GM19328 (cell line): ENCODE data around the gene CLIP3.
A peak's percentile ranks its signal among the peaks of the same experiment; 100 is the strongest.
"Not testable (repeated sequence)": the region's sequence is repeated elsewhere in the genome, so short reads cannot be mapped to it uniquely, and the experiment has no call there.

ENCODE experiments used
- ATAC-seq: cut with Tn5 transposase; IDR thresholded peaks from one replicate; pipeline ENCODE4 v1.9.1; 2021; ENCODE audit warnings: mild to moderate bottlenecking, moderate library complexity; ENCODE audit not compliant: unreplicated experiment

CLIP3 gene

GRCh38 chr19:36049080-36049698, 16.5 kb upstream of the CLIP3 start:
- ATAC-seq: no peak

- ATAC-seq: no peak
These were observed 15.2 kb upstream of the CLIP3 start for GRCh38 chr19:36047835-36048234.

- ATAC-seq: no peak
These were observed 13.9 kb upstream of the CLIP3 start for GRCh38 chr19:36046443-36047050.

GRCh38 chr19:36043952-36044351, 11.3 kb upstream of the CLIP3 start:
- no peak for ATAC-seq

GRCh38 chr19:36041831-36042230, 9.2 kb upstream of the CLIP3 start:
- ATAC-seq: no peak

- not testable (repeated sequence) for ATAC-seq
These were observed 8.4 kb upstream of the CLIP3 start for GRCh38 chr19:36041092-36041491.

GRCh38 chr19:36040495-36040894, 7.8 kb upstream of the CLIP3 start:
- no peak for ATAC-seq

GRCh38 chr19:36031308-36031707, 1.4 kb downstream of the CLIP3 start:
- no peak for ATAC-seq

GRCh38 chr19:36030264-36031148, 2.2 kb downstream of the CLIP3 start:
- no peak for ATAC-seq

- no peak for ATAC-seq
These were observed 4.2 kb downstream of the CLIP3 start for GRCh38 chr19:36028313-36029041.

GRCh38 chr19:36027696-36028095, 5.0 kb downstream of the CLIP3 start:
- ATAC-seq: no peak

- no peak for ATAC-seq
These were observed 6.4 kb downstream of the CLIP3 start for GRCh38 chr19:36026091-36026876.

GRCh38 chr19:36025541-36025940, 7.1 kb downstream of the CLIP3 start:
- ATAC-seq: no peak

- no peak for ATAC-seq
These were observed 9.2 kb downstream of the CLIP3 start for GRCh38 chr19:36023432-36023831.

- no peak for ATAC-seq
These were observed 13.5 kb downstream of the CLIP3 start for GRCh38 chr19:36019061-36019670.

GRCh38 chr19:36014012-36014924, 18.4 kb downstream of the CLIP3 start, which contains the start of gene ALKBH6:
ALKBH6 (minus strand) TSS chr19:36014213; CDS start chr19:36013397, 816 bp downstream.
- peak; percentile 97 for ATAC-seq

- no peak for ATAC-seq
These were observed 19.2 kb downstream of the CLIP3 start for GRCh38 chr19:36013280-36014011.

- no peak for ATAC-seq
These were observed 22.3 kb downstream of the CLIP3 start for GRCh38 chr19:36010402-36010801.
